HEK293 (cell line): ENCODE measurements around the gene MTA1.

Source experiments
- BCL6B ChIP-seq: fragments of 450-650 bp; formaldehyde crosslinking; IDR thresholded peaks from 2 replicates; pipeline ENCODE4 v1.5.1; 2017; ENCODE audit warnings: missing biosample characterization, missing genetic modification characterization
- KLF16 ChIP-seq: fragments of 450-650 bp; formaldehyde crosslinking; IDR thresholded peaks from 2 replicates; pipeline ENCODE4 v1.5.1; 2017; ENCODE audit warnings: missing biosample characterization, missing genetic modification characterization
- MZF1 ChIP-seq: fragments of 450-650 bp; formaldehyde crosslinking; IDR thresholded peaks from 2 replicates; pipeline ENCODE4 v1.5.1; 2017; ENCODE audit warnings: missing biosample characterization, missing genetic modification characterization, borderline replicate concordance
- PRDM2 ChIP-seq: fragments of 450-650 bp; formaldehyde crosslinking; IDR thresholded peaks from 2 replicates; pipeline ENCODE4 v1.5.1; 2016; ENCODE audit warnings: missing biosample characterization, missing genetic modification characterization, borderline replicate concordance
- SALL2 ChIP-seq: fragments of 450-650 bp; formaldehyde crosslinking; IDR thresholded peaks from 2 replicates; pipeline ENCODE4 v1.5.0; 2017; ENCODE audit warnings: missing biosample characterization, mild to moderate bottlenecking, missing genetic modification characterization, borderline replicate concordance
- SP3 ChIP-seq: fragments of 450-650 bp; formaldehyde crosslinking; IDR thresholded peaks from 2 replicates; pipeline ENCODE4 v1.5.1; 2016; ENCODE audit warnings: missing biosample characterization, missing genetic modification characterization
- ZBTB1 ChIP-seq: fragments of 450-650 bp; formaldehyde crosslinking; IDR thresholded peaks from 2 replicates; pipeline ENCODE4 v1.5.1; 2016; ENCODE audit warnings: missing biosample characterization, missing genetic modification characterization
- ZBTB17 ChIP-seq: fragments of 450-650 bp; formaldehyde crosslinking; IDR thresholded peaks from 2 replicates; pipeline ENCODE4 v1.5.1; 2016; ENCODE audit warnings: missing biosample characterization, missing genetic modification characterization
- ZNF121 ChIP-seq: fragments of 450-650 bp; formaldehyde crosslinking; IDR thresholded peaks from 2 replicates; pipeline ENCODE4 v1.5.1; 2016; ENCODE audit warnings: missing biosample characterization, missing genetic modification characterization
- ZNF133 ChIP-seq: fragments of 450-650 bp; formaldehyde crosslinking; IDR thresholded peaks from 2 replicates; pipeline ENCODE4 v1.5.1; 2016; ENCODE audit warnings: missing biosample characterization, missing genetic modification characterization
- ZNF148 ChIP-seq: fragments of 450-650 bp; formaldehyde crosslinking; IDR thresholded peaks from 2 replicates; pipeline ENCODE4 v1.5.0; 2017; ENCODE audit warnings: missing biosample characterization, missing genetic modification characterization, borderline replicate concordance
- ZNF214 ChIP-seq: fragments of 450-650 bp; formaldehyde crosslinking; IDR thresholded peaks from 2 replicates; pipeline ENCODE4 v1.5.1; 2017; ENCODE audit warnings: missing biosample characterization, mild to moderate bottlenecking, missing genetic modification characterization, borderline replicate concordance
- ZNF335 ChIP-seq: fragments of 450-650 bp; formaldehyde crosslinking; conservative IDR thresholded peaks from 2 replicates; pipeline ENCODE4 v1.5.1; 2016; ENCODE audit warnings: missing biosample characterization, missing genetic modification characterization
- ZNF341 ChIP-seq: fragments of 450-650 bp; formaldehyde crosslinking; IDR thresholded peaks from 2 replicates; pipeline ENCODE4; 2016; ENCODE audit warnings: low read depth, missing biosample characterization, missing genetic modification characterization
- ZNF404 ChIP-seq: fragments of 450-650 bp; formaldehyde crosslinking; IDR thresholded peaks from 2 replicates; pipeline ENCODE4 v1.5.1; 2017; ENCODE audit warnings: missing biosample characterization, missing genetic modification characterization
- ZNF423 ChIP-seq: fragments of 450-650 bp; formaldehyde crosslinking; IDR thresholded peaks from 2 replicates; pipeline ENCODE4 v1.5.1; 2016; ENCODE audit warnings: missing biosample characterization, missing genetic modification characterization
- ZNF433 ChIP-seq: fragments of 450-650 bp; formaldehyde crosslinking; IDR thresholded peaks from 2 replicates; pipeline ENCODE4 v1.5.1; 2016; ENCODE audit warnings: missing biosample characterization, missing genetic modification characterization, low read depth
- ZNF473 ChIP-seq: fragments of 450-650 bp; formaldehyde crosslinking; IDR thresholded peaks from 2 replicates; pipeline ENCODE4 v1.5.1; 2017; ENCODE audit warnings: missing biosample characterization, missing genetic modification characterization
- ZNF529 ChIP-seq: fragments of 450-650 bp; formaldehyde crosslinking; IDR thresholded peaks from 2 replicates; pipeline ENCODE4 v1.5.1; 2017; ENCODE audit warnings: missing genetic modification characterization, missing biosample characterization; ENCODE audit not compliant: insufficient replicate concordance
- ZNF560 ChIP-seq: fragments of 450-650 bp; formaldehyde crosslinking; IDR thresholded peaks from 2 replicates; pipeline ENCODE4 v1.5.1; 2017; ENCODE audit warnings: missing biosample characterization, missing genetic modification characterization, borderline replicate concordance
- ZNF561 ChIP-seq: fragments of 450-650 bp; IDR thresholded peaks from 2 replicates; pipeline ENCODE4 v1.5.1; 2018; ENCODE audit warnings: missing biosample characterization, missing genetic modification characterization, borderline replicate concordance
- ZNF624 ChIP-seq: fragments of 450-650 bp; formaldehyde crosslinking; IDR thresholded peaks from 2 replicates; pipeline ENCODE4 v1.5.1; 2017; ENCODE audit warnings: missing biosample characterization, missing genetic modification characterization
- ZNF645 ChIP-seq: fragments of 450-650 bp; formaldehyde crosslinking; IDR thresholded peaks from 2 replicates; pipeline ENCODE4; 2016; ENCODE audit warnings: missing biosample characterization, missing genetic modification characterization
- ZNF654 ChIP-seq: fragments of 450-650 bp; formaldehyde crosslinking; IDR thresholded peaks from 2 replicates; pipeline ENCODE4 v1.5.1; 2016; ENCODE audit warnings: low read depth, missing biosample characterization, missing genetic modification characterization
- ZNF707 ChIP-seq: fragments of 450-650 bp; formaldehyde crosslinking; IDR thresholded peaks from 2 replicates; pipeline ENCODE4 v1.5.1; 2016; ENCODE audit warnings: missing biosample characterization, missing genetic modification characterization
- ZNF776 ChIP-seq: fragments of 450-650 bp; formaldehyde crosslinking; IDR thresholded peaks from 2 replicates; pipeline ENCODE4 v1.5.0; 2017; ENCODE audit warnings: missing biosample characterization, missing genetic modification characterization, borderline replicate concordance
- ZSCAN23 ChIP-seq: fragments of 450-650 bp; formaldehyde crosslinking; IDR thresholded peaks from 2 replicates; pipeline ENCODE4 v1.5.1; 2016; ENCODE audit warnings: missing biosample characterization, missing genetic modification characterization
- TF ChIP-seq, protein P1 (sequence below): sonication (generic); formaldehyde crosslinking; IDR thresholded peaks from 2 replicates; pipeline ENCODE4 v1.8.1; 2022; ENCODE audit warnings: mild to moderate bottlenecking, moderate library complexity, missing genetic modification reagents

The MTA1 gene

GRCh38 chr14:105473677-105474482, 54.3 kb downstream of the MTA1 start (continued):
- TF ChIP-seq ZNF473 (tag by site-specific recombination) (no peak), PRDM2 (0 out of 2 replicates have a peak, but pooled peaks have one; percentile 70), SP3 (tag by site-specific recombination) (peak; percentile 94), ZNF404 (tag by site-specific recombination) (no peak), ZNF214 (tag by site-specific recombination) (no peak), ZNF529 (tag by site-specific recombination) (no peak), ZNF645 (tag by site-specific recombination) (no peak), BCL6B (tag by site-specific recombination) (no peak), ZNF654 (tag by site-specific recombination) (no peak), ZNF624 (tag by site-specific recombination) (no peak), ZNF341 (tag by site-specific recombination) (peak; percentile 96), ZNF433 (tag by site-specific recombination) (no peak), ZNF423 (tag by site-specific recombination) (peak; percentile 85), ZNF335 (tag by site-specific recombination) (peak; percentile 72), ZNF776 (tag by site-specific recombination) (no peak), ZSCAN23 (no peak), ZBTB17 (tag by site-specific recombination) (0 out of 2 replicates have a peak, but pooled peaks have one; percentile 55), ZNF707 (tag by site-specific recombination) (no peak), MZF1 (tag by site-specific recombination) (no peak), ZBTB1 (tag by site-specific recombination) (no peak), ZNF560 (tag by site-specific recombination) (0 out of 2 replicates have a peak, but pooled peaks have one; percentile 67), ZNF148 (tag by site-specific recombination) (no peak), ZNF561 (peak; percentile 26; the same call in 1 of the 2 replicates), ZNF121 (tag by site-specific recombination) (no peak), KLF16 (peak; percentile 84; the same call in 1 of the 2 replicates), ZNF133 (tag by site-specific recombination) (no peak), SALL2 (tag by site-specific recombination) (no peak)
- TF ChIP-seq, protein P1, sequence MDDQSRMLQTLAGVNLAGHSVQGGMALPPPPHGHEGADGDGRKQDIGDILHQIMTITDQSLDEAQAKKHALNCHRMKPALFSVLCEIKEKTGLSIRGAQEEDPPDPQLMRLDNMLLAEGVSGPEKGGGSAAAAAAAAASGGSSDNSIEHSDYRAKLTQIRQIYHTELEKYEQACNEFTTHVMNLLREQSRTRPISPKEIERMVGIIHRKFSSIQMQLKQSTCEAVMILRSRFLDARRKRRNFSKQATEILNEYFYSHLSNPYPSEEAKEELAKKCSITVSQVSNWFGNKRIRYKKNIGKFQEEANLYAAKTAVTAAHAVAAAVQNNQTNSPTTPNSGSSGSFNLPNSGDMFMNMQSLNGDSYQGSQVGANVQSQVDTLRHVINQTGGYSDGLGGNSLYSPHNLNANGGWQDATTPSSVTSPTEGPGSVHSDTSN: no peak
- TF ChIP-seq, all 188 proteins: peak for 45
